22Rv1 (cell line): ENCODE measurements around the gene CSGALNACT2.

Experiments
- CTCF ChIP-seq: fragments of 450-650 bp; IDR thresholded peaks from 2 replicates; pipeline ENCODE4 v1.5.1; 2017; ENCODE audit warnings: mild to moderate bottlenecking
- ZFX ChIP-seq: fragments of 450-650 bp; IDR thresholded peaks from 2 replicates; pipeline ENCODE4 v1.6.1; 2017; ENCODE audit warnings: antibody characterized with exemption, borderline replicate concordance

- TF ChIP-seq CTCF (peak; percentile 25), ZFX (no peak)
These were observed 44.7 kb upstream of the CSGALNACT2 start for GRCh38 chr10:43093423-43094076.
